ENCODE measurements around the gene XPNPEP1.

- TF ChIP-seq, protein P1, sequence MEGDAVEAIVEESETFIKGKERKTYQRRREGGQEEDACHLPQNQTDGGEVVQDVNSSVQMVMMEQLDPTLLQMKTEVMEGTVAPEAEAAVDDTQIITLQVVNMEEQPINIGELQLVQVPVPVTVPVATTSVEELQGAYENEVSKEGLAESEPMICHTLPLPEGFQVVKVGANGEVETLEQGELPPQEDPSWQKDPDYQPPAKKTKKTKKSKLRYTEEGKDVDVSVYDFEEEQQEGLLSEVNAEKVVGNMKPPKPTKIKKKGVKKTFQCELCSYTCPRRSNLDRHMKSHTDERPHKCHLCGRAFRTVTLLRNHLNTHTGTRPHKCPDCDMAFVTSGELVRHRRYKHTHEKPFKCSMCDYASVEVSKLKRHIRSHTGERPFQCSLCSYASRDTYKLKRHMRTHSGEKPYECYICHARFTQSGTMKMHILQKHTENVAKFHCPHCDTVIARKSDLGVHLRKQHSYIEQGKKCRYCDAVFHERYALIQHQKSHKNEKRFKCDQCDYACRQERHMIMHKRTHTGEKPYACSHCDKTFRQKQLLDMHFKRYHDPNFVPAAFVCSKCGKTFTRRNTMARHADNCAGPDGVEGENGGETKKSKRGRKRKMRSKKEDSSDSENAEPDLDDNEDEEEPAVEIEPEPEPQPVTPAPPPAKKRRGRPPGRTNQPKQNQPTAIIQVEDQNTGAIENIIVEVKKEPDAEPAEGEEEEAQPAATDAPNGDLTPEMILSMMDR (IDR thresholded peaks at IDR 0.05): no peak
- TF ChIP-seq EP300 (IDR thresholded peaks at IDR 0.05): no peak
Measured at GRCh38 chr10:109952526-109952925, 29.2 kb upstream of the XPNPEP1 start.
